Ovary (tissue), 9 donors: ENCODE results near the gene TIMP2. TPM values are rescaled to one million over a fixed set of nuclear protein-coding genes. Genes with fewer than 3 reads are reported as not detected.

Experiments
- DNase-seq, 5 donors: peaks; one replicate each; pipeline ENCODE4 v3.0.0-alpha.2; 2019 to 2020
- H3K27ac ChIP-seq, 2 donors: fragments of 200-600 bp; one replicate each; pipeline versions ENCODE4 v1.5.1 to v1.8.0; 2019 to 2022
- H3K27me3 ChIP-seq: fragments of 200-600 bp; one replicate; pipeline ENCODE4 v1.8.0; 2022
- H3K36me3 ChIP-seq: fragments of 200-600 bp; sonication (generic); one replicate; pipeline ENCODE4 v1.5.1; 2019
- H3K4me1 ChIP-seq: one replicate; pipeline ENCODE4 v1.8.1; 2013; ENCODE audit warnings: mild to moderate bottlenecking, moderate library complexity; ENCODE audit not compliant: insufficient read depth
- H3K4me3 ChIP-seq: fragments of 200-600 bp; sonication (generic); one replicate; pipeline ENCODE4 v1.5.1; 2017
- H3K9me3 ChIP-seq, 2 donors: fragments of 200-600 bp in 1 of 2; sonication (generic) in 1 of 2; one replicate each; pipeline versions ENCODE4 v1.5.1 to v1.8.1; 2013 to 2019; ENCODE audit warnings: mild to moderate bottlenecking in 1 of 2, moderate library complexity in 1 of 2
- CTCF ChIP-seq, 3 donors: fragments of 450-650 bp in 2 of 3; fragments of 200-600 bp in 1 of 3; IDR thresholded peaks; one replicate each; pipeline versions ENCODE4 v1.5.1 to v1.8.0; 2016 to 2022; ENCODE audit warnings: antibody characterized with exemption in 3 of 3, mild to moderate bottlenecking in 1 of 3
- EP300 ChIP-seq: sonication (generic); formaldehyde crosslinking; IDR thresholded peaks from one replicate; pipeline ENCODE4 v1.6.1; 2017; ENCODE audit warnings: antibody characterized with exemption
- POLR2A ChIP-seq: fragments of 450-650 bp; IDR thresholded peaks from one replicate; pipeline ENCODE4 v1.6.1; 2017; ENCODE audit warnings: antibody characterized with exemption, mild to moderate bottlenecking, moderate library complexity
- WGBS, 3 donors: extraction: QIAGEN DNeasy Blood & Tissue Kit in 1 of 3; methylation state at CpG; one replicate each; pipeline versions ENCODE4 v1.1.5 to v1.1.7; 2013 to 2017; 5-methylcytosine and 5-hydroxymethylcytosine counted together
- intact Hi-C, 4 donors: fragments of 100-400 bp; cut with DNase I; formaldehyde crosslinking; loops; one replicate each; pipeline versions ENCODE4 v1.11.0 to v1.15.1; 2022 to 2023
- polyA plus RNA-seq, 2 donors: library from polyadenylated mRNA; stranded (reverse); fragments of 200-250 nt in 1 of 2; fragments of 350-450 nt in 1 of 2; fragmentation: Illumina TruSeq in 1 of 2; extraction: RNeasy Lipid Tissue Mini Kit (QIAGEN cat#74804) in 1 of 2; gene quantifications; one replicate each; pipeline ENCODE4 v1.2.3, GENCODE V29; 2013 to 2014
- total RNA-seq, 7 donors: library from RNA; depleted of rRNA in 2 of 7; stranded (reverse); fragments of >200 nt in 2 of 7; fragmentation: NEBNext Ultra II Directional in 3 of 7; extraction: Animal tissue kit (Norgen Biotek cat#: 25700) in 3 of 7; gene quantifications; one replicate each; pipeline versions ENCODE4 v1.1.0 to v1.2.4, GENCODE V29; 2016 to 2023
- donor health status: DM: no; HTN: no; CAD: no; lungs with moderate emphysema.
- donor health status: DM: no; HTN: no; CAD: no.
- donor health status: Bipolar disorder and iron deficiency.
- donor health status: DM: yes; HTN: yes; CAD: no.
- donor health status: DM: no; HTN: no; CAD: no.
- donor health status: DM: yes; HTN: yes; CAD: no.

TIMP2 gene
- total and polyA plus RNA-seq, 9 donors, result 221 to 1,422 (median 693) TPM

GRCh38 chr17:78853926-78854394, 71.2 kb downstream of the TIMP2 start:
- WGBS, 3 donors, result 63 to 72% (median 71%) methylated on average over 11 of the region's 11 CpGs
- H3K36me3 ChIP-seq, result no peaks in the 10 kb centered on the region

GRCh38 chr17:78852709-78853121, 72.5 kb downstream of the TIMP2 start:
- TF ChIP-seq POLR2A (no peak), EP300 (no peak), CTCF (IDR thresholded peaks at IDR 0.05) (no peak)
- no peaks in the 10 kb centered on the region for H3K4me1 ChIP-seq
- H3K9me3 ChIP-seq, result no peaks in the 10 kb centered on the region
- 43 to 70% (median 52%) methylated on average over 16 of the region's 16 CpGs for WGBS, 3 donors
- no peak overlapping the region for H3K4me3 ChIP-seq
- H3K27me3 ChIP-seq, result no peaks in the 10 kb centered on the region
- H3K27ac ChIP-seq, result no peak overlapping the region
- intact Hi-C loops, result no loop called here
- no peaks in the 10 kb centered on the region for H3K36me3 ChIP-seq
- DNase-seq, result peak in 2 of 5 donors; percentile 41 to 62

More at GRCh38 chr17:78853926-78854394, 71.2 kb downstream of the TIMP2 start:
- H3K4me1 ChIP-seq, result no peaks in the 10 kb centered on the region
- H3K4me3 ChIP-seq, result no peak overlapping the region
- H3K27me3 ChIP-seq, result no peaks in the 10 kb centered on the region
- DNase-seq, result no peak
- no peaks in the 10 kb centered on the region for H3K9me3 ChIP-seq
- intact Hi-C loops, result no loop called here
- H3K27ac ChIP-seq, result no peak overlapping the region
- TF ChIP-seq CTCF (IDR thresholded peaks at IDR 0.05) (no peak), EP300 (no peak)

- H3K27ac ChIP-seq, result no peak overlapping the region
- H3K4me1 ChIP-seq, result no peaks in the 10 kb centered on the region
- DNase-seq, result no peak
- TF ChIP-seq CTCF (IDR thresholded peaks at IDR 0.05) (no peak), EP300 (no peak), POLR2A (no peak)
- no peaks in the 10 kb centered on the region for H3K36me3 ChIP-seq
- H3K9me3 ChIP-seq, result no peaks in the 10 kb centered on the region
- no peaks in the 10 kb centered on the region for H3K27me3 ChIP-seq
- no peak overlapping the region for H3K4me3 ChIP-seq
- intact Hi-C loops, result no loop called here
- WGBS, 3 donors, result 74 to 90% (median 89%) methylated on average over 5 of the region's 5 CpGs
These were observed 76.2 kb downstream of the TIMP2 start for GRCh38 chr17:78849026-78849425.

GRCh38 chr17:78847052-78847451, 78.1 kb downstream of the TIMP2 start:
- intact Hi-C loops, result no loop called here
- Histone ChIP-seq H3K9me3 (no peaks in the 10 kb centered on the region), H3K4me1 (no peaks in the 10 kb centered on the region), H3K27me3 (no peaks in the 10 kb centered on the region), H3K4me3 (no peak overlapping the region), H3K27ac (no peak overlapping the region), H3K36me3 (no peaks in the 10 kb centered on the region)
- WGBS, 3 donors, result 84 to 91% (median 85%) methylated on average over 3 of the region's 3 CpGs
- DNase-seq, result no peak
- TF ChIP-seq EP300 (no peak), POLR2A (no peak), CTCF (IDR thresholded peaks at IDR 0.05) (no peak)
